Left renal cortex interstitium (tissue), 4 donors: ENCODE measurements around the gene ATP6V1F. TPM values are rescaled to one million over a fixed set of nuclear protein-coding genes. Genes with fewer than 3 reads are reported as not detected.

ENCODE experiments used
- DNase-seq, 4 donors: peaks; one replicate each; pipeline ENCODE4 v3.0.0-alpha.2; 2013; ENCODE audit warnings: low read depth in 4 of 4, low spot score in 2 of 4, missing footprints in 1 of 4
- polyA plus RNA-seq, 4 donors: library from polyadenylated mRNA; unstranded; fragments of 120-200 nt; gene quantifications; one replicate each; pipeline ENCODE4 v1.2.1, GENCODE V29; 2013; ENCODE audit not compliant: insufficient read length in 4 of 4

Gene ATP6V1F
- polyA plus RNA-seq, 4 donors, result 228 to 254 (median 236) TPM

DNA sequence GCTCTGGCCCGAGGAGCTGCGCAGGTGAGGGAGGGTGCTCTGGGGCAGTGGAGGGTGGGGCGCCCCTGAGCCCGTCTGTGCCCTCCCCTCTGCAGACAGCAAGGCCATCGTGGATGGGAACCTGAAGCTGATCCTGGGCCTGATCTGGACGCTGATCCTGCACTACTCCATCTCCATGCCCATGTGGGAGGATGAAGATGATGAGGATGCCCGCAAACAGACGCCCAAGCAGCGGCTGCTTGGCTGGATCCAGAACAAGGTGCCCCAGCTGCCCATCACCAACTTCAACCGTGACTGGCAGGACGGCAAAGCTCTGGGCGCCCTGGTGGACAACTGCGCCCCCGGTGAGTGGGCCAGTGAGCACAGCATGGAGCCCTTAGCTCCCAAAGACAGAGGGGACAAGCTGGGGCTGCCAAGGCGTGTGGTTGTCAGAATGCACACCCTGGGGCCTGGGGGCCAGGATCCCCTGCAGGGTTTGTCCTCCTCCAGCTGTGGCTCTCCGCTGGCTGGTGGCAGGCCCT lies 27.4 kb upstream of the ATP6V1F start:
- DNase-seq, result no peak

DNA sequence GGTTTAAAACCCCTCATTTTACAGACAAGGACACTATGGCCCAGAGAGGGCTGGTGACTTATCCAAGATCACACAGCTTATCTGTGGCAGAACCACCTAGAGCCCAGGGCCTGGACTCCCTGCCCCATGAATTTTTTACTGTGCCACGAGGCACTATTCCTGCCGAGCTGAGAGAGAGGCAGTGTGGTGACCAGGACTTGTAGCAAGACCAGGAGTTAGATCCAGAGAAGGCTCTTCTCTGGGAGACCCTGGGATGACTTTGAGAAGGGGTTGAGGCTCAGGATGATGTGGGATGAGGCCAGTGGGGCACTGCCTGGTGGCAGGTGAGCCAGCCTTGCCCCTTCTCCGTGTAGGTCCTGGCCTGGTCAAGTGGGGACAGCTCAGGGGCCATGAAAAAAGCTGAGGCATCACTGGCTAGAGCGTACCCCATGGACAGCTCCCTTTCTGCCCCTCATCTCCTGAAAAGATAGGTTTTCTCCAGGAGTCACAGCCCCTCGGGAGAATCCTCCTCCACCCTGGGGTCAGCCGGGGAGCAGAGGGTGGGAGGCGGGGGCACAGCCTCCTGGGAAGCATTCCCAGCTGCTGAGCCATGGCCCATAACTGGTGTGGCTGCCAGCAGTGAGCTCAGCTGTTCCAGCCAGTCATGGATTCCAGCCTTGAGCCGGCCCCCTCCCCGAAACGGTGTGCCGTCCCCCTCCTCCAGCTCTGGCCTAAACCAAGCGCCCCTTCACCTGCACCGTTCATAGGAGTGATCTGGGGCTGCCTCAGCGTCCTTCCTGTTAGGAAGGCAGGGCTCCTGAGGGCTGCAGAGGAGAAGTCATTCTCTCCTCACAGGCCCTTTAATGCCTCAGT lies 26.6 kb upstream of the ATP6V1F start:
- DNase-seq, result no peak

GRCh38 chr7:128836729-128837348 lies 25.8 kb upstream of the ATP6V1F start:
- DNase-seq, result no peak

DNA sequence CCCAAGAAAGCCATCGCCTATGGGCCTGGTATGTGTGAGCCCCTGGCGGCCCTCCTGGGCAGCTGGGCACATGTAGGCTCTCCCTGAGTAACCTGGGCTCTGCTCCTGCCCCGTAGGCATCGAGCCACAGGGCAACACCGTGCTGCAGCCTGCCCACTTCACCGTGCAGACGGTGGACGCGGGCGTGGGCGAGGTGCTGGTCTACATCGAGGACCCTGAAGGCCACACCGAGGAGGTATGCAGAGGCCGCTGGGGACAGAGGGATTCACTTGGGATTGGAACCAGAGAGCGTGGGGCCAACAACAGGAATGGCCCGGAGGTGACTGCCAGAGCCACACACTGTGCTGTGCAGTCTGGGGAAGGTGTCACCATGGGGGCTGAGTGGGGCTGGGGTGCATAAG lies 25.1 kb upstream of the ATP6V1F start:
- DNase-seq, result no peak

GRCh38 chr7:128838109-128838779 lies 24.4 kb upstream of the ATP6V1F start:
- no peak for DNase-seq

DNA sequence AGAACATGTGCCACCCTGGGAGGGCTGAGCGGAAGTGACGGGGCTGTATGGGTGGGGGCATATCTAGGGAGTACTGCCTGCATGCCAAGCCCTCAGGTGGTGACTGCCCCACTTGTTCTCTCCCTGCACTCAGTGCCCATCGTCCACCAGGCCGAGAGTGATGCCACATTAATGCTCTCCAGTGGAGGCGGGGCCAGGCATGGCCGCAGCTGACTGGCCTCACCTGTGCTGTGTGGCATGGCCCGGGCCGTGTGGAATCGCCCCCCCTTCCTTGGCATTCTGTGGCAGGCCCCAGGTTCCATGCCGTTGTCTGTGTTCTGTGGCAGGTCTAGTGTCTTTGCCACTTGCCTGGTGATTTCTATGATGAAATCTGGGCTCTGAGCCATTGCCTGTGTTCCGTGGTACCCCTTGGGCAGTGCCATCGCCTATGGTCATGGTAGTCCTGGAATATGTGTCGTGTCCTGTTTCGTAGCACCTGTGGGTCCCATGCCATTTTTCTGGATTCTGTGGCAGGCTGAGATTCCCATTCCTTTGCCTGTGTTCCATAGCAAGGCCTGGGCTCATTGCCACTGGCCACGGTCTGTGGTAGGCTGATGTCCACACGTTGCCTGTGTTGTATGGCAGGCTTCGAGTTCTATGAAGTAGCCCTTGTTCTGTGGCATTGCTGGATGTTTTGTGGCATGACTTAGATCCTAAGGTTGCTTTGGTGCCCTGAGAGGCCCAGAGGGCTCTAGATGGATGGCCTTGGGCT lies 23.5 kb upstream of the ATP6V1F start:
- no peak for DNase-seq

DNA sequence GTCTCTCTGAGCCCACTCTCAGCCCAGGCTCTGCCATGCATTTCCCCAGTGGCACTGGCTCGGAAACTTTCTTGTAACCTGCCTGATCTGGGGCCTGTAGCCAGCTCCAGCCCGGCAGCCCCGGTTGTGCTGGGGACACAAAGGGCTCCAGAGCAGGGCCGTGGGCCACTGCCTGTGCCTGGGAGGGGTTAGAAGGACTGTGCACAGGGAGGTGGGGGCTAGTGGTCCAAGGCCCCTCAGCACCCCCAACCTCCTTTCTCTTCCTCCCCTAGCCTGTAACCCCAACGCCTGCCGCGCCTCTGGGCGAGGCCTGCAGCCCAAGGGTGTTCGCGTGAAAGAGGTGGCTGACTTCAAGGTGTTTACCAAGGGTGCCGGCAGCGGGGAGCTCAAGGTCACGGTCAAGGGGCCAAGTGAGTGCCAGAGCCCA lies 22.9 kb upstream of the ATP6V1F start:
- DNase-seq, result no peak

DNA sequence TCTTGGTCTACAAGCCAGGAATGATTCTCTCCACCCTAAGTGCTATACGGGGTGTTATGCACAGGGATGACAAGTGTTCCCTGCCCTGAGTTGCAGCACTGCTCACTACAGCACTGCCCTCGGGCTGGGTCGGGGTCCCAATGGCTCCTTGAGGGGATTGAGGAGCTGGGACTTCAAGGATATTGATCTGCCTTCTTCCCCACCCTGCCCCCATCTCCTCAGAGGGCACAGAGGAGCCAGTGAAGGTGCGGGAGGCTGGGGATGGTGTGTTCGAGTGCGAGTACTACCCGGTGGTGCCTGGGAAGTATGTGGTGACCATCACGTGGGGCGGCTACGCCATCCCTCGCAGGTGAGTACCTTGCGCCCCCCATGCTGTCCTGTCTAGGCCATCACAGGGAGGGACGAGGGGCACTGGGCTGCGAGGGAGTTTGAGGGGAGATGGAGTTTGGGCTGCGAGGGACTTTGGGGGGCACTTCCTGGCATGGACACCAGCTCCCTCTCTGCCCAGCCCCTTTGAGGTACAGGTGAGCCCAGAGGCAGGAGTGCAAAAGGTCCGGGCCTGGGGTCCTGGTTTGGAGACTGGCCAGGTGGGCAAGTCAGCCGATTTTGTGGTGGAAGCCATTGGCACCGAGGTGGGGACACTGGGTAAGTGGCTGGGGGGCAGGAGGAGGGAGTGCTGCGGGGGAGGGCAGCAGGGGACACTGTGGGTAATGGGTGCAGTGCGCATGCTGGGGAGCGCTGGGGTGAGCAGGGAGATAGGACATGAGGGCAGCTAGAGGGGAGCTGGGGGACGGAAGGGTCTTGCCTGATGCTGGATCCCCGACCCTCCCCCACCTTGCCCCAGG lies 22.1 kb upstream of the ATP6V1F start:
- no peak for DNase-seq

- no peak for DNase-seq
Measured at GRCh38 chr7:128841171-128841690, 21.4 kb upstream of the ATP6V1F start.

DNA sequence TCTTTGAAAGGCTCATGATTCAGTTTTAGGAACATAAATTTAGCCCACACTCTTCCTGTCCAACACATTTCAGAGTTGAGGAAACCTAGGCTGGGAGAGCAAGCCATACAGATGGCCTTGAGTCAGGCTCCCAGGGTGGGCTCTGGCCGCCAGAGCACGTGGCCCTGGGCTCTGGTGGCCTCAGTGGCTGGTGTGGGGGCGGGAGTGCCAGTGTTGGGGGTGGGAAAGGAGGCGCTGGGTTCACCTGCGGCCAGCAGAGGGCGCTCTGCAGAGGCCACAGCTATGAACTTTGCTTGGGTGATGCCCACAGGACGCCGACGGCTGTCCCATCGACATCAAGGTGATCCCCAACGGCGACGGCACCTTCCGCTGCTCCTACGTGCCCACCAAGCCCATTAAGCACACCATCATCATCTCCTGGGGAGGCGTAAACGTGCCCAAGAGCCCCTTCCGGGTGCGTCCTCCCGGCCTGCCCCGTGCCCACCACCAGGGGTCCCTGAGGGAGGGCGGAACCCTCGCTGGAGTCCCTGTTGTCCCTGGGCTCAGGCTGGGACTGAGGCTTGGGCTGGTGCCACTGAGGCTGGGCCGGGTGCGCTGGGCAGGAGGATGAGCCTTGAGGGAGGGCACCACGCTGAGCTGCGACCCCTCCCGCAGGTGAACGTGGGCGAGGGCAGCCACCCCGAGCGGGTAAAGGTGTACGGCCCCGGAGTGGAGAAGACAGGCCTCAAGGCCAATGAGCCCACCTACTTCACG lies 20.6 kb upstream of the ATP6V1F start:
- no peak for DNase-seq

GRCh38 chr7:128842674-128843641 lies 19.7 kb upstream of the ATP6V1F start:
- no peak for DNase-seq

DNA sequence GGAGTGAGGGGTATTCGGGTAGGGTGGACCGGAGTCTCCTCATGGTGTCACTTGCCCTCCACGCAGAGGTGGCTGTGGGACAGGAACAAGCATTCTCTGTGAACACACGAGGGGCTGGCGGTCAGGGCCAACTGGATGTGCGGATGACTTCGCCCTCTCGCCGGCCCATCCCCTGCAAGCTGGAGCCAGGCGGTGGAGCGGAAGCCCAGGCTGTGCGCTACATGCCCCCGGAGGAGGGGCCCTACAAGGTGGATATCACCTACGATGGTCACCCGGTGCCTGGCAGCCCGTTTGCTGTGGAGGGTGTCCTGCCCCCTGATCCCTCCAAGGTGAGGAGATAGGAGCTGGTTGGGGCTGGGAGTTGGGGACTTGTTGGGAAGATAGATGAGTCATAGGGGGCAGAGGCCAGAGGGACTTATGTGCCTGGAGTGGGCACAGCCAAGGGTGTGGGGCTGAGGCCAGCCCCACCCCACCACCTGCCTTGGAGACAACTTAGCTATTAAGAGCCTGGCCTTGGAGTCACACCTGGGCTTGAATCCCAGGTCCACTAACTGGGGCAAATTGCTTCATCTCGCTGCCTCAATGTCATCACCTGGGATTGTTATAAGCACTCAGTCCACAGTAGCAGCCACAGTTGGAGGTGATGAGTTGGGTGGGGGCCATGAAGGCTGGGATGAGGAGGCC lies 18.6 kb upstream of the ATP6V1F start:
- DNase-seq, result no peak

DNA sequence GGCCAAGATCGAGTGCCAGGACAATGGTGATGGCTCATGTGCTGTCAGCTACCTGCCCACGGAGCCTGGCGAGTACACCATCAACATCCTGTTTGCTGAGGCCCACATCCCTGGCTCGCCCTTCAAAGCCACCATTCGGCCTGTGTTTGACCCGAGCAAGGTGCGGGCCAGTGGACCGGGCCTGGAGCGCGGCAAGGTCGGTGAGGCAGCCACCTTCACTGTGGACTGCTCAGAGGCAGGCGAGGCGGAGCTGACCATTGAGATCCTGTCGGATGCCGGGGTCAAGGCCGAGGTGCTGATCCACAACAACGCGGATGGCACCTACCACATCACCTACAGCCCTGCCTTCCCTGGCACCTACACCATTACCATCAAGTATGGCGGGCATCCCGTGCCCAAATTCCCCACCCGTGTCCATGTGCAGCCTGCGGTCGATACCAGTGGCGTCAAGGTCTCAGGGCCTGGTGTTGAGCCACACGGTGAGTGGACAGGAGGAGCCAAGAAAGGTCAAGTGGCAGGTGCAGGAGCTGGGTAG lies 17.8 kb upstream of the ATP6V1F start:
- no peak for DNase-seq

GRCh38 chr7:128845475-128845874 lies 17.2 kb upstream of the ATP6V1F start:
- no peak for DNase-seq

DNA sequence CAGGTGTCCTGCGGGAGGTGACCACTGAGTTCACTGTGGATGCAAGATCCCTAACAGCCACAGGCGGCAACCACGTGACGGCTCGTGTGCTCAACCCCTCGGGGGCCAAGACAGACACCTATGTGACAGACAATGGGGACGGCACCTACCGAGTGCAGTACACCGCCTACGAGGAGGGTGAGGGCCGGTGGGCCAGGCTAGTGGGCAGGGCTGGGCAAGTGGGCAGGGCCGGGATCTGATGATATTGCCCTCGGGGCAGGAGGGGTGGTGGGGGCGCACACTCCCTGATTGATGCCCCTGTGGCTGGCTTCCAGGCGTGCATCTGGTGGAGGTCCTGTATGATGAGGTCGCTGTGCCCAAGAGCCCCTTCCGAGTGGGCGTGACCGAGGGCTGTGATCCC lies 16.7 kb upstream of the ATP6V1F start:
- no peak for DNase-seq

DNA sequence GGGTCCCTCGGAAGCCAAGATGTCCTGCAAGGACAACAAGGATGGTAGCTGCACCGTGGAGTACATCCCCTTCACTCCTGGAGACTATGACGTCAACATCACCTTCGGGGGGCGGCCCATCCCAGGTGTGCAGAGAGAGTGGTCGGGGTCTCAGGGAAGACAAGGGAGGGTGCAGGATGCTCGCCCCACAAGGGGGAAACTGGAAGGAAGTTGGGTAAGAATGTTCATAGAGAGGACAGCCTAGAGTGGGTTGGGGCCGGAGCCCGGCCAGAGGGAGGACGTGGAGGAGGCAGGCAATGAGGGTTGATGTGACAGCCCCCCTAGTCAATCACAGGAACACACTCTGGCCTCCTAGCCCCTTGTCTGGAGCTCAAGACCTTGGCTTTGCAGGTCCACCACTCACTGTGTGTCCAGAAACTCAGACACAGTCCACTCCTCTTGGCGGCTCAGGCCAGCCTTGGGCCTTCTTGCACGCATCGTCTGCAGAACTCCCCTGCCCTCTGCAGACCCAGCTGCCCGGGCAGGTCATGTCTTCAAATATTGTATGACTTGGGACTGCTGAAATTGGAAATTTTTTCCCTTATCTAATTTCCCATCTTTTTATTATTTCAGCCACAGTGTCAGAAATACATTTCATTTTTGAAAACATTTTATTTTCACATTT lies 15.7 kb upstream of the ATP6V1F start:
- no peak for DNase-seq
